GM12891 (cell line): ENCODE measurements around the gene GNA14.

ENCODE experiments used
- DNase-seq: peaks from one replicate; pipeline ENCODE4 v3.0.0; 2011; ENCODE audit warnings: low spot score; ENCODE audit not compliant: insufficient read length
- FAIRE-seq: peaks from 2 replicates; lab custom pipeline; 2011; peaks lifted over from hg19 to GRCh38; lab: Jason Lieb, UNC
- PAX5 ChIP-seq: IDR thresholded peaks from 2 replicates; pipeline ENCODE4 v1.6.1; 2011; ENCODE audit warnings: low read length, moderate library complexity, mild to moderate bottlenecking; ENCODE audit not compliant: insufficient read depth, severe bottlenecking
- POLR2A ChIP-seq: IDR thresholded peaks from 2 replicates; pipeline ENCODE4 v1.6.1; 2011; ENCODE audit warnings: low read depth, low read length, control low read depth
- POLR2AphosphoS5 ChIP-seq: IDR thresholded peaks from 2 replicates; pipeline ENCODE4 v1.6.1; 2011; ENCODE audit warnings: low read depth, low read length, control low read depth
- POU2F2 ChIP-seq: IDR thresholded peaks from 2 replicates; pipeline ENCODE4 v1.6.1; 2011; ENCODE audit warnings: low read depth, mild to moderate bottlenecking, control low read depth, low read length, moderate library complexity
- SPI1 ChIP-seq: IDR thresholded peaks from 2 replicates; pipeline ENCODE4 v1.6.1; 2011; ENCODE audit warnings: low read depth, low read length, control low read depth
- TAF1 ChIP-seq: IDR thresholded peaks from 2 replicates; pipeline ENCODE4 v1.6.1; 2011; ENCODE audit warnings: low read depth, low read length, control low read depth

Gene GNA14

DNA sequence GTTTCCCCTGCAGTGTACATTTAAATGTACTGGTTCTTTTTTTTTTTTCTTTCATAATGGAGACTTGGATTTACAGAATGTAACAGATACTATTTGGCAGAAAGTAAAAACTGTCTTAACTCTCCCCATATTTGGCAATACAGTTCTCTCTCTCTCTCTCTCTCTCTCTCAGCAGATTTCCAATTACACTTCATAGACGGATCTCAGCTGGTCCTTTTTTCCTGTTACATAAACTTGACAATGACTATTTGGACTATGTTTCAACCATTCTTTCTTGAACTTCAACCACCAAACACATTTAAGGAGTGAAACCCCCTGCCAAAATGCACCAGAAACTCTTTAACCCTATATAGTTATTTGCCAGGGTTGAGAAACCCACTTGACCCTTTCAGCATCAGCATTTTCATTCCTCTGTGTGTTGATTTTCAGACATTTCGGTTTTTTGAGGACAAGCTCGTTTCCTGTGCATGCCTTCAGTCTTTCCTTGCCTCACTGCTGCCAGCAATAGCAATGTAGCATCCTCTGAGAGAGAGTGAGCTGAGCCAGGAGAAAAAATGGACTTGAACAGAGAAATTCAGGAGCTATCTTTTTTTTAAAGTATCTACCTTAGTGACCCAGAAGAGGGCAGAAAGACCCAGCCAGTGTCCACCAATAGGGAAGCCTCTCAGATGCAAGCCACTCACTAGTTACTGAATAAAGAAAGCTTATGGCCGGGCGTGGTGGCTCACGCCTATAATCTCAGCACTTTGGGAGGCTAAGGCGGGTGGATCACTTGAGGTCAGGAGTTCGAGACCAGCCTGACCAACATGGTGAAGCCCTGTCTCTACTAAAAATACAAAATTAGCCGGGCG is 26.0 kb upstream of the GNA14 start:
- no peak for FAIRE-seq
- TF ChIP-seq POU2F2 = no peak
- no peak for TF ChIP-seq POLR2AphosphoS5
- no peak for TF ChIP-seq PAX5
- TF ChIP-seq POLR2A = no peak
- TF ChIP-seq TAF1 = no peak
- no peak for TF ChIP-seq SPI1
- DNase-seq = no peak

GRCh38 chr9:77672183-77672582 is 24.1 kb upstream of the GNA14 start:
- FAIRE-seq (no peak), DNase-seq (no peak)
- no peak for TF ChIP-seq POLR2AphosphoS5
- no peak for TF ChIP-seq POU2F2
- no peak for TF ChIP-seq PAX5
- TF ChIP-seq TAF1 = no peak
- no peak for TF ChIP-seq SPI1
- no peak for TF ChIP-seq POLR2A

DNA sequence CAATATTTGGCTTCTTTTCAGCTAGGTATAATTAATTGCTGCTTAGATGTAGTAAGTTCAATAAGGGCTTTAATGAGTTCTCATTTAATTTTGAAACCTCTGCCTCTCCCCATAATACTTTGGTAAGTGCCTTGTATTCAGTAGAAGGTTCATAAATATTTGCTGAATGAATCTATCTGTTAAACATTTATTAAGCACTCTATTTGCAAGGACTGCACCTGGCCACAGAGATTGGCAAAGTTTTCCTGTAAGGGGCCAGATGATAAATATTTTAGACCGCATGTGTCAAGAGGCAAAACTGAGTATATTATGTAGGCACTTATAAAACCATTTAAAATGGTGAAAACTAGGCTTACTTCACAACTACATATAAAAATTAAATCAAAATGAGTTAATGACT is 19.0 kb upstream of the GNA14 start:
- DNase-seq = no peak
- FAIRE-seq = no peak
- TF ChIP-seq POLR2AphosphoS5 (no peak), PAX5 (no peak), SPI1 (no peak), TAF1 (no peak), POU2F2 (no peak), POLR2A (no peak)

DNA sequence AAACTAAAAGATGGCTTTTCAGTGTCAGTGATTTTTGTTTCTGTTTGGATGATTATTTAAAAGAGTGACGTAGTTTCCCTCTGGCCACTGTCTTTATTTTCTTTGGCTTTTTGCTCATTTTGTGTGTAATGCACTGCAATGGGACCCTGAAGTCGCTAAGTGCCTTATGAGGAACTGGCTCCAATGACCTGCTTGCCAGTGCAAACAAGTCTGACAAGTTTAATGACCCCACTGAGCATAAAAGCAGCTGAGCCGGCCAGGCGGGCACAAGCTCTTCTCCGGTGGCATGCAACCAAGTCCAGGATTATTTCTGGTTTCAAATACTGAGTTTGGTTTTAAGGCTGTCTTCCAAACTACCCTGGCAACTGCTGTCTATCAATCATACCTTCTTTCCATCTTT is 15.6 kb upstream of the GNA14 start:
- DNase-seq = no peak

GRCh38 chr9:77661566-77662085 is 13.5 kb upstream of the GNA14 start:
- FAIRE-seq (no peak), DNase-seq (no peak)
- TF ChIP-seq POU2F2 = no peak

More for the DNA sequence above, 15.6 kb upstream of the GNA14 start:
- FAIRE-seq = no peak
- TF ChIP-seq TAF1 = no peak
- no peak for TF ChIP-seq PAX5
- TF ChIP-seq POU2F2 = no peak
- TF ChIP-seq POLR2A = no peak
- TF ChIP-seq POLR2AphosphoS5 = no peak
- TF ChIP-seq SPI1 = no peak

GRCh38 chr9:77659926-77660325 is 11.8 kb upstream of the GNA14 start:
- FAIRE-seq (no peak), DNase-seq (no peak)
- TF ChIP-seq PAX5 = no peak
- TF ChIP-seq SPI1 = no peak
- no peak for TF ChIP-seq POLR2AphosphoS5
- no peak for TF ChIP-seq TAF1

DNA sequence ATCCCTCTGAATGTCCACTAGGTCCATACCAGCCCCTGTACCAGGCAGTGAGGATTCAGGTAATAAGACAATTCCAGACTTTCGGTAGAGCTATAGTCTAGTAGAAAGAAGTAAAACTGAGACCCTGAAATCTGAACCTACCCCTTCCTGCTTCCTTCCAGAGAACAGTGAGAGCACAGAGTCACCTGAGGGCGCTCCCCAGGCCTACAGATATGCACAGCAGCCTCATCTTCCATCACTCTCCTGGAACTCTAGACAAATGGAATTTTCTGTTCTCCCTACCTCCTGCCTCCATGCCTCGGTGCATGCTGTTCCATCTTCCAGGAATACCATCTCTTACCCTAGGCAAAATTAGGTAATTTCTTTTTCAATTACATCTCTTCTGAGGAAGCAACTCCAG is 3.1 kb upstream of the GNA14 start:
- FAIRE-seq (no peak), DNase-seq (no peak)
- TF ChIP-seq SPI1 = no peak
- TF ChIP-seq PAX5 = no peak
- no peak for TF ChIP-seq POLR2AphosphoS5
- TF ChIP-seq POLR2A = no peak
- no peak for TF ChIP-seq TAF1
- TF ChIP-seq POU2F2 = no peak

DNA sequence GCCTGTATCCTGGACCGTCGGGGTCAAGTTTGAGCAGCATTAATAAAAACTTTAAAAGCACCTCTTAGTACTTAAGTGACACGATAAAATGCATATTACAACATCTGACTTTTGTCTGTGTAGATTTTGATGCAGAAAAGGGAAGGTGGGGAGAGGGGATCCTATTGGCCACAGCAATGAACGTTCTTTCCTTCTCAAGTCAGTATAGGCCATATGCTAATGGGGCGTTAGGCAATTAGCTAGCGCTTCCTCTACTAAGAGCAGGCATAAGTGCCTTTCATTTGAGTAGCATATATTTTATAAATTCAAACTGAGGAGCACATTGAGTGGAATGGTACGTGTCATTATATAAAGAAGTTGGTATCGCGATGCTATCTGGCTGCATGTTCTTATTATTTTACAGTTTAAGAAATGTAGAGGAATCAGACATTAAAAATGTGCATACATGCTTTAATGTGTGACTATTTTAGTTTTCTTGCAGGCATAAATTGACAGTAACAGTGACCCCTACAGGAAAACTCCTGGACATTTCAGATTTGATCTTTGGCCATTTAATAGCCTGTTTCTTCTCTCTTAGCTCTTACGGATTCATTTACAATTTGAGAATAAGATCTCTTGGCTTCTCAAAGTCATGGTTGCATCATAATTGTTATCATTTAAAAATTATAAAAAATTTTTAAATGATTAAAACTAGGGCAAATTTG is 1.1 kb upstream of the GNA14 start:
- no peak for TF ChIP-seq POU2F2
- no peak for TF ChIP-seq SPI1
- TF ChIP-seq PAX5 = no peak
- no peak for TF ChIP-seq POLR2A
- no peak for TF ChIP-seq TAF1
- TF ChIP-seq POLR2AphosphoS5 = no peak
- DNase-seq (no peak), FAIRE-seq (no peak)

GRCh38 chr9:77647267-77648233 is 572 bp downstream of the GNA14 start:
- TF ChIP-seq TAF1 (no peak), POU2F2 (no peak), PAX5 (no peak), POLR2A (no peak), POLR2AphosphoS5 (no peak), SPI1 (no peak)
- DNase-seq (no peak), FAIRE-seq (no peak)

- no peak for FAIRE-seq
- DNase-seq = no peak
- TF ChIP-seq POU2F2 (no peak), POLR2AphosphoS5 (no peak), TAF1 (no peak), PAX5 (no peak), SPI1 (no peak), POLR2A (no peak)
Measured at GRCh38 chr9:77643871-77644270, 4.3 kb downstream of the GNA14 start.
